ENCODE measurements around the gene ZNF148. TPM values are rescaled to one million over a fixed set of nuclear protein-coding genes. Genes with fewer than 3 reads are reported as not detected.
"Not testable (repeated sequence)": the region's sequence is repeated elsewhere in the genome, so short reads cannot be mapped to it uniquely, and the experiment has no call there.

The ZNF148 gene
- total RNA-seq, 2 donors from 2014 or later = 12.5 to 15.0 TPM

DNA sequence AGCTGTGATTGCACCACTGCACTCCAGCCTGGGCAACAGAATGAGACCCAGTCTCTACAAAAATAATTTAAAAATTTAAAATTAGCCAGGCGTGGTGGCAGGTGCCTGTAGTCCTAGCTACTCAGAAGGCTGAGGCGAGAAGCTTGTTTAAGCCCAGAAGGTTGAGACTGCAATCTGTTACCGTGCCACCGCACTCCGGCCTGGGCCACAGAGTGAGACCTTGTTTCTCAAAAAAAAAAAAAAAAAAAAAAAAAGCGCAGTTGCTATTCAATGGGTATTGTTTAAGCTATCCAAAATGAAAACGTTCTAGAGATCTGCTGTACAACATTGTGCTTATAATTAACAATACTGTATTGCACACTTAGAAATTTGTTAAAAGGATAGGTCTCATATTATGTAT is 24.0 kb downstream of the ZNF148 start:
- H3K9me3 ChIP-seq = no peaks in the 10 kb centered on the region
- WGBS, 2 donors = 94 to 96% methylated on average over 7 of the region's 7 CpGs
- no peak overlapping the region for H3K27ac ChIP-seq
- no peak for ATAC-seq
- no peaks in the 10 kb centered on the region for H3K36me3 ChIP-seq (replicated peaks in 1 of 2; ENCODE audit: insufficient read depth in 1 of 2, low read depth in 2 of 2)
- DNase-seq = no peak
- H3K4me3 ChIP-seq = no peak overlapping the region
- peaks cover 29% of the 10 kb centered on the region for H3K4me1 ChIP-seq
- no peaks in the 10 kb centered on the region for H3K27me3 ChIP-seq
- TF ChIP-seq CTCF (IDR thresholded peaks at IDR 0.05) (no peak), POLR2A (IDR thresholded peaks at IDR 0.05) (no peak)
- intact Hi-C loops (cut with DNase I) = no loop called here

DNA sequence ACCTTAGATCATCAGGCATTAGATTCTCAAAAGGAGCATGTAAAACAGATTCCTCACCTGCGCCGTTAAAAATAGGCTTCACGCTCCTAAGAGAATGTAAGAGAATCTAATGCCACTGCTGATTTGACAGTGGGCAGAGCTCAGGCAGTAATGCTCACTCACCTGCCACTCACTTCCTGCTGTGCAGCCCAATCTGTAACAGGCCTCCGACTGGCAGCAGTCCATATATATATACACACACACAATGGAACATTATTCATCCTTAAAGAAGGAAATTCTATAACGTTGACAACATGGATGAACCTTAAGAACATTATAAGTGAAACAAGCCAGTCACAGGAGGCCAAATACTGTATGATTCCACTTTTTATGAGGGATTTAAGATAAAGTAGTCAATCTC is 24.5 kb downstream of the ZNF148 start:
- intact Hi-C loops (cut with DNase I) = no loop called here
- TF ChIP-seq POLR2A (IDR thresholded peaks at IDR 0.05) (no peak), CTCF (IDR thresholded peaks at IDR 0.05) (no peak)
- Histone ChIP-seq H3K4me3 (no peak overlapping the region), H3K27me3 (no peaks in the 10 kb centered on the region), H3K36me3 (replicated peaks in 1 of 2; ENCODE audit: insufficient read depth in 1 of 2, low read depth in 2 of 2) (no peaks in the 10 kb centered on the region), H3K4me1 (peaks cover 23% of the 10 kb centered on the region), H3K9me3 (no peaks in the 10 kb centered on the region), H3K27ac (no peak overlapping the region)
- 76 to 93% methylated on average over 5 of the region's 5 CpGs for WGBS, 2 donors
- DNase-seq (no peak), ATAC-seq (no peak)

- DNase-seq (no peak), ATAC-seq (no peak)
- H3K4me1 ChIP-seq = peaks cover 18% of the 10 kb centered on the region
- H3K36me3 ChIP-seq (replicated peaks in 1 of 2; ENCODE audit: insufficient read depth in 1 of 2, low read depth in 2 of 2) = no peaks in the 10 kb centered on the region
- no peaks in the 10 kb centered on the region for H3K27me3 ChIP-seq
- TF ChIP-seq POLR2A (IDR thresholded peaks at IDR 0.05) = no peak
- TF ChIP-seq CTCF (IDR thresholded peaks at IDR 0.05) = no peak
- intact Hi-C loops (cut with DNase I) = no loop called here
- no peak overlapping the region for H3K4me3 ChIP-seq
- H3K27ac ChIP-seq = no peak overlapping the region
- H3K9me3 ChIP-seq = no peaks in the 10 kb centered on the region
Observed at GRCh38 chr3:125349556-125350165, 25.5 kb downstream of the ZNF148 start.

GRCh38 chr3:125349055-125349454 is 26.1 kb downstream of the ZNF148 start:
- intact Hi-C loops (cut with DNase I) = no loop called here
- no peak for ATAC-seq
- WGBS, 2 donors = 38 to 42% methylated on average over 3 of the region's 3 CpGs

GRCh38 chr3:125343367-125343766 is 31.8 kb downstream of the ZNF148 start:
- WGBS, 2 donors = 96 to 100% methylated on average over 6 to 7 of the region's 7 CpGs
- H3K27ac ChIP-seq; H3K27me3 ChIP-seq; intact Hi-C loops (cut with DNase I); H3K4me3 ChIP-seq; DNase-seq; H3K9me3 ChIP-seq; H3K4me1 ChIP-seq; ATAC-seq; H3K36me3 ChIP-seq (replicated peaks in 1 of 2; ENCODE audit: insufficient read depth in 1 of 2, low read depth in 2 of 2): not testable (repeated sequence)

More at GRCh38 chr3:125349055-125349454, 26.1 kb downstream of the ZNF148 start:
- Histone ChIP-seq H3K27me3 (no peaks in the 10 kb centered on the region), H3K4me3 (no peak overlapping the region), H3K9me3 (no peaks in the 10 kb centered on the region), H3K4me1 (peaks cover 18% of the 10 kb centered on the region), H3K27ac (no peak overlapping the region), H3K36me3 (replicated peaks in 1 of 2; ENCODE audit: insufficient read depth in 1 of 2, low read depth in 2 of 2) (no peaks in the 10 kb centered on the region)
- TF ChIP-seq CTCF (IDR thresholded peaks at IDR 0.05) (no peak), POLR2A (IDR thresholded peaks at IDR 0.05) (no peak)
- no peak for DNase-seq
